Activated B cell treated with CpG ODN at 0.5 μM for 24 hours (primary cell): Measurements from ENCODE around the gene SLC1A7. TPM values are rescaled to one million over a fixed set of nuclear protein-coding genes. Genes with fewer than 3 reads are reported as not detected.

Source experiments
- ATAC-seq: fragments of 200-7000 bp; cut with Tn5 transposase; one replicate; pipeline ENCODE4 v1.10.0; 2021; ENCODE audit warnings: low read depth, mild to moderate bottlenecking, moderate library complexity
- CTCF ChIA-PET: fragments of 350-600 bp; sonication (Branson Sonifier 250); formaldehyde crosslinking; loops from one replicate; lab custom pipeline; 2021; ENCODE audit warnings: antibody characterized with exemption; lab: Charles Lee
- POLR2A ChIA-PET: fragments of 350-600 bp; sonication (Branson Sonifier 250); formaldehyde crosslinking; loops from one replicate; lab custom pipeline; 2021; ENCODE audit warnings: antibody characterized with exemption; lab: Charles Lee
- DNase-seq: peaks from one replicate; pipeline ENCODE4 v3.0.0; 2022
- H3K27ac Mint-ChIP-seq: one replicate; pipeline ENCODE4 v1.8.0; 2020; ENCODE audit warnings: mixed read lengths
- H3K27me3 Mint-ChIP-seq: one replicate; pipeline ENCODE4 v1.8.0; 2021; ENCODE audit warnings: mixed read lengths
- H3K36me3 Mint-ChIP-seq: one replicate; pipeline ENCODE4 v1.8.0; 2021; ENCODE audit warnings: low read depth, mixed read lengths
- H3K4me1 Mint-ChIP-seq: one replicate; pipeline ENCODE4 v1.8.0; 2021; ENCODE audit warnings: mixed read lengths
- H3K4me3 Mint-ChIP-seq: one replicate; pipeline ENCODE4 v1.8.0; 2020; ENCODE audit warnings: mild to moderate bottlenecking, mixed read lengths
- H3K9me3 Mint-ChIP-seq: one replicate; pipeline ENCODE4 v1.8.0; 2020; ENCODE audit warnings: mixed read lengths
- intact Hi-C: fragments of 100-400 bp; cut with micrococcal nuclease; formaldehyde crosslinking; loops from one replicate; pipeline ENCODE4 v1.15.1; 2024
- total RNA-seq: library from RNA; stranded (reverse); gene quantifications from 2 replicates; pipeline ENCODE4 v1.2.3, GENCODE V29; 2022
- TF ChIP-seq, protein P1 (sequence below): fragments of 200-600 bp; IDR thresholded peaks from one replicate; pipeline ENCODE4 v1.8.0; 2022; ENCODE audit warnings: antibody characterized with exemption, mild to moderate bottlenecking

Gene SLC1A7
- total RNA-seq, 1 donor from 2014 or later: not detected

DNA sequence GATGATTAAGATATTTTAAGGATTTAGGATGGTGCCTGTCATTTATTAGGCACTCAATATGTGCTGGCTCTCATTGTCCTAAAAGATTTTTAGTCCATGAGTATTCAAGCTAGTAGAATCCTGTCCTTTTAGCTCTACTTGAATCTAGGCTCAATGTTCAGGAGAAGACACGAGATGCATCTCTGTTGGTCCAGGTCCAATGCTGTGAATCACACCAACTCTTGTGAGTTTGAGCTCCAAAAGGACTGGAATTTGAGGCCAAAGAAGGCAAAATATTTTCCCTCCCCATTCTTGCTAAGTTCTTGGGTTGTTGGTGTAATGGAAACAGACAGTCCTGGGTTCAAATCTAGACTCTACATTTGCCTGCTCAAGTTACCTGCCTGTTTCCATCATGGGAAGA, 81.9 kb downstream of the SLC1A7 start:
- H3K27me3 Mint-ChIP-seq: peaks cover 34% of the 10 kb centered on the region
- DNase-seq: no peak
- H3K4me1 Mint-ChIP-seq: peaks cover 5% of the 10 kb centered on the region
- ChIA-PET CTCF (no interaction called here), POLR2A (no interaction called here)
- no peak for ATAC-seq
- H3K4me3 Mint-ChIP-seq: no peak overlapping the region
- no peaks in the 10 kb centered on the region for H3K36me3 Mint-ChIP-seq
- TF ChIP-seq, protein P1, sequence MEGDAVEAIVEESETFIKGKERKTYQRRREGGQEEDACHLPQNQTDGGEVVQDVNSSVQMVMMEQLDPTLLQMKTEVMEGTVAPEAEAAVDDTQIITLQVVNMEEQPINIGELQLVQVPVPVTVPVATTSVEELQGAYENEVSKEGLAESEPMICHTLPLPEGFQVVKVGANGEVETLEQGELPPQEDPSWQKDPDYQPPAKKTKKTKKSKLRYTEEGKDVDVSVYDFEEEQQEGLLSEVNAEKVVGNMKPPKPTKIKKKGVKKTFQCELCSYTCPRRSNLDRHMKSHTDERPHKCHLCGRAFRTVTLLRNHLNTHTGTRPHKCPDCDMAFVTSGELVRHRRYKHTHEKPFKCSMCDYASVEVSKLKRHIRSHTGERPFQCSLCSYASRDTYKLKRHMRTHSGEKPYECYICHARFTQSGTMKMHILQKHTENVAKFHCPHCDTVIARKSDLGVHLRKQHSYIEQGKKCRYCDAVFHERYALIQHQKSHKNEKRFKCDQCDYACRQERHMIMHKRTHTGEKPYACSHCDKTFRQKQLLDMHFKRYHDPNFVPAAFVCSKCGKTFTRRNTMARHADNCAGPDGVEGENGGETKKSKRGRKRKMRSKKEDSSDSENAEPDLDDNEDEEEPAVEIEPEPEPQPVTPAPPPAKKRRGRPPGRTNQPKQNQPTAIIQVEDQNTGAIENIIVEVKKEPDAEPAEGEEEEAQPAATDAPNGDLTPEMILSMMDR: no peak
- intact Hi-C loops: no loop called here
- no peak overlapping the region for H3K27ac Mint-ChIP-seq
- no peaks in the 10 kb centered on the region for H3K9me3 Mint-ChIP-seq

DNA sequence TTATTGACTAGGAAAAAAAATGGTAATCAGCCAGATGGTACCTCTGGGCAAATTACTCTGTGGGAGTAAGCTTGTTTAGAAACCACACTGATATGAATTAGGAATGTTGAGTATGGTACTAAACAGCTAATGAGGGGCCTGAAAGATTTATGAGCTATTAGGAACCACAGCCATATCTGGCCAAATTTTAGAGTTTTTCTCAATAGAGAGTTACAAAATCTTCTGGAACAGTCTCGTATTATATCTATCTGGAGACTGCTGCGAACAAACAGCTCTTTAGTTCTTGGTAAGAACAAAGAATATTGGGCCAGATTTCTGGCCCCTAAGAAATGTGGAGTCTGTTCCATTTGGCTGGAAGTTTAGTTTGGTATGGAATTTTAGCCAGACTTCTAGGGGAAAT, 85.3 kb downstream of the SLC1A7 start:
- ChIA-PET POLR2A (interaction anchor here (0.5 kb wide), 1 partner anchor 13 kb away, joined by 4 read pairs; no protein-coding TSS in a partner anchor), CTCF (no interaction called here)
- H3K27me3 Mint-ChIP-seq: peaks cover 16% of the 10 kb centered on the region
- H3K4me3 Mint-ChIP-seq: no peak overlapping the region
- H3K36me3 Mint-ChIP-seq: peaks cover 24% of the 10 kb centered on the region
- H3K9me3 Mint-ChIP-seq: no peaks in the 10 kb centered on the region
- no peak for ATAC-seq
- DNase-seq: no peak
- intact Hi-C loops: no loop called here
- H3K27ac Mint-ChIP-seq: no peak overlapping the region
- TF ChIP-seq, protein P1: no peak
- H3K4me1 Mint-ChIP-seq: no peaks in the 10 kb centered on the region

DNA sequence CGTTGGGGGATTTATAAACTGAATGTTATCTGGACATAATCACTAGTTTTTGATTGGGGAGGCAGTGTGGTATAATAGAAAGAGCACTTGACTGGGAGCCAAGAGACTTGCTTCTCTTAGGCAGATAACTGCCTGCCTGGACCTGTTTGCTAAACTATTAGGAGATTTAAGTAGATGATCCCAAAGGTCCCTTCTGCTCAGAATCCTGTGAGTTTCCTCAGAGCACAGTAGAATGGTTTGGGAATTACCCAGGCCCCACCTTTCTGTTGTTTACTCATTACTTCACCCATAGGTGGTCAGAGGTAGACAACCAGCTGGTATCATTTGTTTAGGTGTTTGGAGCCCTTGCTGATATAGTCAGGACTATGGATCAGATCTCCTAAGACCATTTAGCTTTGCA, 90.8 kb downstream of the SLC1A7 start:
- ChIA-PET CTCF (interaction anchor here (0.8 kb wide), 1 partner anchor 342 kb away, joined by 3 read pairs; no protein-coding TSS in a partner anchor), POLR2A (no interaction called here)
- Mint-ChIP-seq H3K36me3 (peaks cover 66% of the 10 kb centered on the region), H3K9me3 (no peaks in the 10 kb centered on the region), H3K4me1 (no peaks in the 10 kb centered on the region), H3K27ac (no peak overlapping the region), H3K4me3 (no peak overlapping the region), H3K27me3 (no peaks in the 10 kb centered on the region)
- ATAC-seq: no peak
- intact Hi-C loops: no loop called here
- DNase-seq: no peak
- TF ChIP-seq, protein P1: no peak

DNA sequence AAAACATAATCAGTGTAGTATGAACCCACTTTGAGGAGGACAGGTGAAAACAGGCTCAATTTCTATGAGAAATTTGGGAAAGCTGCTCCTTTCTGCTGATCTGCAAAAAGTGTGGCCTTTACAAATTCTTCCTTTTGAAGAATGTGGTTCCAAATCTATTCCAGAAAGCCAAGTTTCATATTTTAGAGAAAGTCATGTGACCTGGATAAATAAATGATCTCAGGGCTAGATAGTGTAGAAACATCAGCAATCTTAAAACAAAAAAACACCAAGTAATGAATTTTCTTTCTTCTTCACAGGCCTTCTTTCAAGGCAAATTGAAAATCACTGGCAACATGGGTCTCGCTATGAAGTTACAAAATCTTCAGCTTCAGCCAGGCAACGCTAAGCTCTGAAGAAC, 92.1 kb downstream of the SLC1A7 start:
- H3K4me1 Mint-ChIP-seq: no peaks in the 10 kb centered on the region
- no peaks in the 10 kb centered on the region for H3K9me3 Mint-ChIP-seq
- intact Hi-C loops: no loop called here
- POLR2A ChIA-PET: no interaction called here
- no peak overlapping the region for H3K4me3 Mint-ChIP-seq
- no peaks in the 10 kb centered on the region for H3K27me3 Mint-ChIP-seq
- H3K36me3 Mint-ChIP-seq: peaks cover 79% of the 10 kb centered on the region
- TF ChIP-seq, protein P1: no peak
- no peak overlapping the region for H3K27ac Mint-ChIP-seq
- DNase-seq (no peak), ATAC-seq (no peak)
- CTCF ChIA-PET: no interaction called here

DNA sequence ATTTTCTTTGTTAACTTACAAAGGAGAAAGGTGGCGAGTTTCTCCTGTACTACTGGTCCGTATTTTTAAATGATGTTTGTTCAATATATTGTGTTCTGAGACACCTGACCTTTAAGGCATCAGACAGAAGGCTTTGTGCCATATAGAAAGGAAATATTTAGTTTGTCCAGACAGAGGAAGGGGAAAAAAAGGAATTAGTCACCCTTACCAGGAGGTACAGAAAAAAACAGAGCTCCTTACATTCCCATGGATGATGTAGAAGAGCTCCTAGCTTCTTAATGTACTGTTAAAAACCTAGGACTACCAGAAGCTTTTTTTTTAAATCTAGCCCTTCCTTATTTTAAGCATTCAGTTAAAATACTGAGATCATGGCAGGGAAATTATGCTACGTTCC, 92.9 kb downstream of the SLC1A7 start:
- no peaks in the 10 kb centered on the region for H3K27me3 Mint-ChIP-seq
- no peaks in the 10 kb centered on the region for H3K4me1 Mint-ChIP-seq
- no peak for DNase-seq
- TF ChIP-seq, protein P1: no peak
- H3K36me3 Mint-ChIP-seq: peaks cover 84% of the 10 kb centered on the region
- ATAC-seq: no peak
- no peak overlapping the region for H3K4me3 Mint-ChIP-seq
- no peak overlapping the region for H3K27ac Mint-ChIP-seq
- POLR2A ChIA-PET: no interaction called here
- intact Hi-C loops: no loop called here
- CTCF ChIA-PET: no interaction called here
- no peaks in the 10 kb centered on the region for H3K9me3 Mint-ChIP-seq
